Body of pancreas (tissue), 4 donors: ENCODE results near the gene KCNMB1.

Experiments used
- CTCF ChIP-seq, 7 experiments: fragments of 450-650 bp in 4 of 7; fragments of 200-600 bp in 3 of 7; sonication (generic) in 3 of 7; IDR thresholded peaks; one replicate each; pipeline ENCODE4 v1.5.1; 2016 to 2019; ENCODE audit warnings: antibody characterized with exemption in 7 of 7
- POLR2A ChIP-seq, 3 donors: fragments of 450-650 bp; IDR thresholded peaks; one replicate each; pipeline ENCODE4 v1.6.1; 2016; ENCODE audit warnings: antibody characterized with exemption in 3 of 3, mild to moderate bottlenecking in 2 of 3

GRCh38 chr5:170416526-170416925 is 27.4 kb upstream of the KCNMB1 start:
- TF ChIP-seq CTCF (IDR thresholded peaks at IDR 0.05) = no peak
- TF ChIP-seq POLR2A (IDR thresholded peaks at IDR 0.05) = no peak
